Effector memory CD8-positive, alpha-beta T cell (primary cell): ENCODE data around the gene TEKT1.
"Not testable (repeated sequence)": the region's sequence is repeated elsewhere in the genome, so short reads cannot be mapped to it uniquely, and the experiment has no call there.

ENCODE experiments used
- ATAC-seq: fragments of 150-1000 bp; cut with Tn5 transposase; replicated peaks from 2 replicates; pipeline ENCODE4 v1.10.0; 2021; ENCODE audit warnings: mild to moderate bottlenecking, moderate library complexity
- DNase-seq, 3 experiments: peaks; one replicate each; pipeline ENCODE4 v3.0.0; 2021
- H3K27ac Mint-ChIP-seq, 2 donors: one replicate each; pipeline ENCODE4 v1.8.0; 2022; ENCODE audit warnings: mild to moderate bottlenecking in 2 of 2, mixed read lengths in 2 of 2, moderate library complexity in 2 of 2
- H3K27me3 Mint-ChIP-seq, 2 donors: one replicate each; pipeline ENCODE4 v1.8.0; 2022; ENCODE audit warnings: mixed read lengths in 2 of 2
- H3K36me3 Mint-ChIP-seq: one replicate; pipeline ENCODE4 v1.8.0; 2022; ENCODE audit warnings: mild to moderate bottlenecking, moderate library complexity, mixed read lengths; ENCODE audit not compliant: insufficient read depth
- H3K4me1 Mint-ChIP-seq, 2 donors: one replicate each; pipeline ENCODE4 v1.8.0; 2022; ENCODE audit warnings: low read depth in 2 of 2, mixed read lengths in 2 of 2
- H3K4me3 Mint-ChIP-seq, 2 donors: one replicate each; pipeline ENCODE4 v1.8.0; 2022; ENCODE audit warnings: mild to moderate bottlenecking in 2 of 2, mixed read lengths in 2 of 2, moderate library complexity in 2 of 2
- H3K9me3 Mint-ChIP-seq, 2 donors: one replicate each; pipeline ENCODE4 v1.8.0; 2022; ENCODE audit warnings: mixed read lengths in 2 of 2

The TEKT1 gene

GRCh38 chr17:6774906-6775305 is 56.6 kb downstream of the TEKT1 start:
- H3K36me3 Mint-ChIP-seq = peaks cover 42% of the 10 kb centered on the region

GRCh38 chr17:6772016-6772415 is 59.5 kb downstream of the TEKT1 start:
- peaks cover 8 to 20% of the 10 kb centered on the region in 2 donors for H3K9me3 Mint-ChIP-seq
- no peak for DNase-seq

More at GRCh38 chr17:6774906-6775305, 56.6 kb downstream of the TEKT1 start:
- H3K27ac Mint-ChIP-seq, DNase-seq, ATAC-seq, H3K4me3 Mint-ChIP-seq, H3K4me1 Mint-ChIP-seq: not testable (repeated sequence)
- Mint-ChIP-seq H3K9me3 (peaks cover 9 to 13% of the 10 kb centered on the region in 2 donors), H3K27me3 (peaks cover 17 to 27% of the 10 kb centered on the region in 2 donors)

GRCh38 chr17:6768447-6768846 is 63.1 kb downstream of the TEKT1 start:
- Mint-ChIP-seq H3K27ac (no peak overlapping the region), H3K4me3 (no peak overlapping the region), H3K36me3 (peaks cover 97% of the 10 kb centered on the region), H3K9me3 (peaks cover 18 to 24% of the 10 kb centered on the region in 2 donors), H3K4me1 (no peaks in the 10 kb centered on the region), H3K27me3 (no peaks in the 10 kb centered on the region)
- no peak for ATAC-seq
- no peak for DNase-seq

More at GRCh38 chr17:6772016-6772415, 59.5 kb downstream of the TEKT1 start:
- peaks cover 0 to 6% of the 10 kb centered on the region in 2 donors for H3K27me3 Mint-ChIP-seq
- peaks cover 0 to 2% of the 10 kb centered on the region in 2 donors for H3K4me1 Mint-ChIP-seq
- no peak for ATAC-seq
- H3K4me3 Mint-ChIP-seq = no peak overlapping the region
- H3K27ac Mint-ChIP-seq = no peak overlapping the region
- H3K36me3 Mint-ChIP-seq = peaks cover 69% of the 10 kb centered on the region

GRCh38 chr17:6761779-6762178 is 69.8 kb downstream of the TEKT1 start:
- no peak overlapping the region for H3K4me3 Mint-ChIP-seq
- H3K4me1 Mint-ChIP-seq = peaks cover 17 to 20% of the 10 kb centered on the region in 2 donors
- no peak for ATAC-seq
- H3K27ac Mint-ChIP-seq = no peak overlapping the region
- no peak for DNase-seq
- H3K27me3 Mint-ChIP-seq = no peaks in the 10 kb centered on the region
- peaks cover 66% of the 10 kb centered on the region for H3K36me3 Mint-ChIP-seq
- peaks cover 5 to 14% of the 10 kb centered on the region in 2 donors for H3K9me3 Mint-ChIP-seq

GRCh38 chr17:6757747-6758146 is 73.8 kb downstream of the TEKT1 start:
- Mint-ChIP-seq H3K9me3 (no peaks in the 10 kb centered on the region), H3K4me3 (peak overlapping the region; percentile 59 to 93), H3K36me3 (peaks cover 42% of the 10 kb centered on the region), H3K27ac (peak overlapping the region; percentile 94 to 97), H3K27me3 (no peaks in the 10 kb centered on the region), H3K4me1 (peaks cover 42 to 44% of the 10 kb centered on the region in 2 donors)
- no peak for ATAC-seq
- DNase-seq = no peak

- Mint-ChIP-seq H3K27me3 (no peaks in the 10 kb centered on the region), H3K36me3 (peaks cover 39% of the 10 kb centered on the region), H3K27ac (peak overlapping the region; percentile 94 to 97), H3K4me3 (peak overlapping the region; percentile 93 to 98), H3K9me3 (no peaks in the 10 kb centered on the region), H3K4me1 (peaks cover 49 to 51% of the 10 kb centered on the region in 2 donors)
- DNase-seq (no peak), ATAC-seq (no peak)
Observed at GRCh38 chr17:6756425-6757031, 75.0 kb downstream of the TEKT1 start.

GRCh38 chr17:6755731-6756184 is 75.8 kb downstream of the TEKT1 start, which contains the start of gene XAF1:
Gene XAF1, plus strand, starts transcription at chr17:6756046. Its CDS starts 33 bp downstream, at chr17:6756079.
- DNase-seq = peak; percentile 18 to 43 (median 35)
- H3K36me3 Mint-ChIP-seq = peaks cover 42% of the 10 kb centered on the region
- peak; percentile 56 for ATAC-seq
- no peaks in the 10 kb centered on the region for H3K27me3 Mint-ChIP-seq
- peak within 1 kb of the TSS; percentile 94 to 97 for H3K27ac Mint-ChIP-seq
- peaks cover 49 to 51% of the 10 kb centered on the region in 2 donors for H3K4me1 Mint-ChIP-seq
- H3K4me3 Mint-ChIP-seq = peak within 1 kb of the TSS; percentile 93 to 98
- no peaks in the 10 kb centered on the region for H3K9me3 Mint-ChIP-seq

- peaks cover 41% of the 10 kb centered on the region for H3K36me3 Mint-ChIP-seq
- no peaks in the 10 kb centered on the region for H3K27me3 Mint-ChIP-seq
- DNase-seq = no peak
- peak overlapping the region; percentile 94 to 97 for H3K27ac Mint-ChIP-seq
- peaks cover 49 to 51% of the 10 kb centered on the region in 2 donors for H3K4me1 Mint-ChIP-seq
- H3K4me3 Mint-ChIP-seq = peak overlapping the region; percentile 93 to 98
- H3K9me3 Mint-ChIP-seq = no peaks in the 10 kb centered on the region
- no peak for ATAC-seq
Observed at GRCh38 chr17:6755281-6755680, 76.2 kb downstream of the TEKT1 start.

GRCh38 chr17:6753546-6753945 is 78.0 kb downstream of the TEKT1 start:
- H3K27me3 Mint-ChIP-seq = no peaks in the 10 kb centered on the region
- H3K4me3 Mint-ChIP-seq = peak overlapping the region; percentile 26 to 42
- peak overlapping the region; percentile 82 to 97 for H3K27ac Mint-ChIP-seq
- peaks cover 28% of the 10 kb centered on the region for H3K36me3 Mint-ChIP-seq
- no peaks in the 10 kb centered on the region for H3K9me3 Mint-ChIP-seq
- peaks cover 46 to 50% of the 10 kb centered on the region in 2 donors for H3K4me1 Mint-ChIP-seq
- ATAC-seq = no peak
- DNase-seq = no peak

- Mint-ChIP-seq H3K9me3 (no peaks in the 10 kb centered on the region), H3K4me3 (peak overlapping the region; percentile 26 to 42), H3K27ac (peak overlapping the region; percentile 82 to 97), H3K36me3 (peaks cover 23% of the 10 kb centered on the region), H3K4me1 (peaks cover 41 to 45% of the 10 kb centered on the region in 2 donors), H3K27me3 (no peaks in the 10 kb centered on the region)
- peak; percentile 75 for ATAC-seq
- peak; percentile 26 to 59 (median 55) for DNase-seq
Observed at GRCh38 chr17:6753006-6753445, 78.5 kb downstream of the TEKT1 start.

GRCh38 chr17:6752068-6752909 is 79.2 kb downstream of the TEKT1 start:
- ATAC-seq = peak; percentile 1
- H3K9me3 Mint-ChIP-seq = no peaks in the 10 kb centered on the region
- H3K27me3 Mint-ChIP-seq = no peaks in the 10 kb centered on the region
- H3K4me3 Mint-ChIP-seq = no peak overlapping the region
- peaks cover 21% of the 10 kb centered on the region for H3K36me3 Mint-ChIP-seq
- H3K4me1 Mint-ChIP-seq = peaks cover 33 to 39% of the 10 kb centered on the region in 2 donors
- no peak for DNase-seq
- H3K27ac Mint-ChIP-seq = peak overlapping the region; percentile 82 to 97

- Mint-ChIP-seq H3K4me3 (no peak overlapping the region), H3K4me1 (peaks cover 15 to 16% of the 10 kb centered on the region in 2 donors), H3K27me3 (peaks cover 15 to 19% of the 10 kb centered on the region in 2 donors), H3K9me3 (no peaks in the 10 kb centered on the region), H3K36me3 (peaks cover 11% of the 10 kb centered on the region), H3K27ac (no peak overlapping the region)
- ATAC-seq (no peak), DNase-seq (no peak)
Observed at GRCh38 chr17:6749519-6749918, 82.0 kb downstream of the TEKT1 start.

GRCh38 chr17:6748617-6749016 is 82.9 kb downstream of the TEKT1 start:
- H3K27ac Mint-ChIP-seq = no peak overlapping the region
- H3K4me3 Mint-ChIP-seq = no peak overlapping the region
- H3K36me3 Mint-ChIP-seq = peaks cover 11% of the 10 kb centered on the region
- no peaks in the 10 kb centered on the region for H3K9me3 Mint-ChIP-seq
- peaks cover 13% of the 10 kb centered on the region in 2 donors for H3K4me1 Mint-ChIP-seq
- DNase-seq (no peak), ATAC-seq (no peak)
- peaks cover 22 to 28% of the 10 kb centered on the region in 2 donors for H3K27me3 Mint-ChIP-seq
